Fibroblast of the conjunctiva (primary cell): ENCODE measurements around the gene C16orf74.

Experiments used
- DNase-seq: peaks from one replicate; pipeline ENCODE4 v3.0.0-alpha.2; 2010; ENCODE audit warnings: low read depth

C16orf74 gene

GRCh38 chr16:85746460-85747215 is 4.3 kb downstream of the C16orf74 start:
- DNase-seq = peak; percentile 23

GRCh38 chr16:85738923-85739715 is 11.8 kb downstream of the C16orf74 start:
- no peak for DNase-seq

DNA sequence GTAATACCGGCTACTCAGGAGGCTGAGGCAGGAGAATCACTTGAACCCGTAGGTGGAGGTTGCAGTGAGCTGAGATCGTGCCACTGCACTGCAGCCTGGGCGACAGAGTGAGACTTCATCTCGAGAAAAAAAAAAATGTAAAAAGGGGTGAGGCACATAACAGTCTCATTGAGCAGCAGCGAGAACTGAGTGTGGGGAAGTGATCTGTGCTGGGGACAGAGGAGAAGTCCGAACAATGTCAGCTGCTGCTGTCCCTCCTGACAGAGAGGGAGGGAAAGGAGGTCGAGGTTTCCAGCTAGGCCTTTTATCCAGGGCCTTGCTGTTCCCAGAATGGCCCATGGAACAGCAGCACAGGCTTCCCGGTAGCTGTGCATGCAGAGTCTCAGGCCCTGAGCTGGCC is 14.0 kb downstream of the C16orf74 start:
- no peak for DNase-seq

- DNase-seq = no peak
Observed at GRCh38 chr16:85735946-85736345, 14.9 kb downstream of the C16orf74 start.

GRCh38 chr16:85735225-85735635 is 15.7 kb downstream of the C16orf74 start:
- no peak for DNase-seq

DNA sequence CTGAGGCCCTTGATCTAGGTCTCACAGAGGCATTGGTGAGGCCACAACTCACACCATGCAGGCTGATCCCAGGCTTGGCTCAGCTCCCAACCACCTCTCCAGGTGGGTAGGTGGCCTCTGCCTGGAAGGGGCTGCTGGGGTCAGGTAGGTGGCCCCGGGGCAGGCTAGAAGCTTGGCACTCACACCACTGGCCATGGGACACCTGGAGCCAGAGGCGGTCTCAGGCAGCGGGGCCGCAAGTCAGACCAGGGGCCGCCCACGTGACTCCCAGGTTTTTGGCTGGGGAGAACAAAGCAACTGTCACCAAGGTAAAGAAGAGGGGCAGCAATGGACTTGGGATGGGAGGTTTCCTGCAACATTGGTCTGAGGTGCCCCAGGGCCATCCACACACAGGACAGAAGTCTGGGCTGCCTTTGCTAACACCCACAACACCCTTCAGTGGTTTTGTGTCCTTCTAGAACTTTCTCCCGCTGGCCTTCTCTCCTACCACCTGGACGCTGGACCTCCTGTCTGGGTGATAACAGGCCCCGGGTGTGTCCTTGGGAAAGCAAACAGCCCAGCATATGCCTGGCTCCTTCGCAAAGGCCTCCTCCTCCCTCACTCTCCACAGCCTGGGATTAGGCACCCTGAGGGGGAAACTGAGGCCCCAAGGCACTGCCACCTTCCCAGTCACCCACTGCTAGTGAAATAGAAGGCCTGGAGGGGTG is 16.4 kb downstream of the C16orf74 start:
- DNase-seq = no peak

- no peak for DNase-seq
Observed at GRCh38 chr16:85733839-85734170, 17.1 kb downstream of the C16orf74 start.

GRCh38 chr16:85733155-85733838 is 17.6 kb downstream of the C16orf74 start:
- peak; percentile 24 for DNase-seq

DNA sequence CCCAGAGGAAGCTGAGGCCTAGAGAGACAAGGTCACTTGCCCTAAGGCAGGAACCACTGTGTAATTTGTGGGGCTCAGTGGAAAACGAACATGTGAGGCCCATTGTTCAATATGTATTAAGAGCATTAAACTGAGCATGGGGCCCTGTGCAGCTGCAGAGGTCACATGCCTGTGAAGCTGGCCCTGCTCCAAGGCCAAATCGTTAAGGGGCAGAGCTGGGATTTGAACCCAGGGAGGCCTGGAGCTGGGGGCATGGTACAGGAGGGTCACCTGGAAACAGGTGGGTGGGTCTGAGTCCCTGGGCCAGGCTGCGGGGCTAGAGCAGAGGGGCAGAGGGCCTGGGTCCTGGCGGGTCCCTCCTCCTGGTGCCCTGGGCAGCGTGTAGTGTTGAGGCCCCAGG is 19.7 kb downstream of the C16orf74 start:
- no peak for DNase-seq

- no peak for DNase-seq
Observed at GRCh38 chr16:85730186-85730465, 20.8 kb downstream of the C16orf74 start.

- DNase-seq = no peak
Observed at GRCh38 chr16:85729452-85730185, 21.3 kb downstream of the C16orf74 start.

DNA sequence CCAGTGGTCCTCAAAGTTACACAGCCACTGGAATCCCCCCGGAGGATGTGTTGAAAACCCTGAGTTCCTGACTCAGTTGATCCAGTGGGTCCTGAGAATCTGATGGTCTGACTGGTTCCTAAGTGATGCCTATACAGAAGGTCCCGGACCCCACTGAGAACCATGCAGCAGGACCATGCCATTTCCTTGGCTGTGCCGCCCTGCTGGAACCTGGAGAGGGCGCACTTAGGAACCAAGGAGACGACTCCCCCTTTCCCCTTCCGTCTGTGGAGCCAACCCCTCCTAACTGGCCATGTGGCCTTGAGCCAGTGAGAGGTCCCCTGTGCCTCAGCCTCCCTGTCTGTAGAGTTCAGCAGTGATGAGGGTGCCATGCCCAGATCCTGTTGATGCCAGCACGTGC is 22.0 kb downstream of the C16orf74 start:
- no peak for DNase-seq

GRCh38 chr16:85724936-85725335 is 26.0 kb downstream of the C16orf74 start:
- DNase-seq = no peak

DNA sequence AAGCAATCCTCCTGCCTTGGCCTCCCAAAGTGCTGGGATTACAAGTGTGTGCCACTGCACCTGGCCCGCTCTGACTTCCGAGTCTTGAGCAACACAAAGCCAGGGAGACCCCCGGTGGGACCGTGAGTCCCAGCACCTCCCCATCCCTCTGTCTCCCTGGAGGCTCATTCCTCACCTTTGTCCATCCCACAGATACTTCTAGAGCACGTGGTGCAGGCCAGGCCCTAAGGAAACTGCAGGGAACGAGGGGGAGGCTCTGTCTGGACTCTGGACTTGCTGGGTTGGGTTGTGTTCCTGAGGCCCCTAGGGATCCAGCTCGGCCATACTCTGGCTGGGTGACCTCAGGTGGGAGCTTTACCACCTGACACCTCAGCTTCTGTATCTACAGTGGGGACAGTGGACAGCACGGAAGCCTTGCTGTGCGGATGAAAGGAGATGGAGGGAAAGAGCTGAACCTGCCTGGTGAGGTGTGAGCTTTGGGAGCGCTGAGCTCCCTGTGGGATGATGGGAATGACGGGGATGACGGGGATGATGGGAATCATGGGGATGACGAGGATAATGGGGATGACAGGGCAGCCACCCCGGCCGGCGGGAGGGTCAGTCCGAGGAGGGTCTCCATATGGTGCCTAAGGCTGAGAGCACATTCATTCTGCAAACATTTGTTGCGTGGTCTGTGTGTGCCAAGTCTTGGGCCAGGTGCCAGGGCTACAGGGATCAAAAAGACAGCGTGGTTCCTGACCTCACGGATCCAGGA is 26.6 kb downstream of the C16orf74 start:
- no peak for DNase-seq

- no peak for DNase-seq
Observed at GRCh38 chr16:85722128-85722893, 28.6 kb downstream of the C16orf74 start.

DNA sequence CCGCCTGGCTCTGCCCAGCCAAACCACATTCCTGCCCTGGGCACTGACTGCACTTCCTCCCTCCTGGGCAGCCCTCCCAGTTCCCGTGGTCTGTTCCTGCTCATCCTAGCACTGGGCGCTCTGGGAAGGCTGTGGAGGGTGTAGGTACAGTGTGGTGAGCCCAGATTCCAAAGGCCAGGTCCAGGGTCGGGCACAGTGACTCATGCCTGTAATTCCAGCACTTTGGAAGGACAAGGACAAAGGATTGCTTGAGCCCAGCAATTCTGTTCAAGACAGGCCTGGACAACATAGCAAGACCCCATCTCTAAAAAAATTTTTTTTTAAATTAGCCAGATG is 30.6 kb downstream of the C16orf74 start:
- DNase-seq = no peak

- no peak for DNase-seq
Observed at GRCh38 chr16:85719605-85720301, 31.1 kb downstream of the C16orf74 start.

DNA sequence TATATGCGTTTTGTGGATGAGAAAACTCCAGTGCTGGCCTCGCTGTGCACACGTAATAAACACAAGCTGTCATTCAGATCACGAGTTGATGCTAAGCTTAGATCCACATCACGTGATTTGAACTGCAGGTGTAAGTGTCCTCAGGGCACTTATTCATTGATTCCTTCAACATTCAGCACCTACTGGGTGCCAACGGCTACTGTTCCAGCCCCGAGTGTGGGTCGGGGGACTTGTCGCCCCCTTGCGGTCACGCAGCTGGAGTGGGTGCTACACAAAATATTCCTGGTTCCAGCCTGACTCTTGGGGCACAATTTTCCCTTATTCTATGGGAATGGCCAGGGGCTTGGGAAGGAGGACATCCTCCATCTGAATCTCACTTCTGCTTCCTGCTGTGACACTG is 32.2 kb downstream of the C16orf74 start:
- no peak for DNase-seq

DNA sequence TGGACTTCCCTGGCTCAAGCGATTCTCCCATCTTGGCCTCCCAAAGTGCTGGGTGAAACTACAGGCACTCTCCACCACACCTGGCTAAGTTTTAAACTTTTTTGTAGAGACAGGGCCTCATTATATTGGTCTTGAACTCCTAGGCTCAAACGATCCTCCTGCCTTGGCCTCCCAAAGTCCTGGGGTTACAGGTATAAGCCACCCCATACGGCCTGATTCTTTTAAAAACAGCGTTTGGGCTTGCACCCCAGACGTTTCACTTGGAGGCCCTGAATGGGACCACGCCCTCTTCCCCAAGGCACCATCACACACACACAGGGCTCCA is 32.8 kb downstream of the C16orf74 start:
- DNase-seq = no peak
